Measurements from ENCODE around the gene SLC15A2. TPM values are rescaled to one million over a fixed set of nuclear protein-coding genes. Genes with fewer than 3 reads are reported as not detected.
"Not testable (repeated sequence)": the region's sequence is repeated elsewhere in the genome, so short reads cannot be mapped to it uniquely, and the experiment has no call there.

Gene SLC15A2
- polyA plus RNA-seq, 3 donors = 9.0 to 13.6 (median 9.8) TPM

GRCh38 chr3:121918779-121919483 is 24.7 kb downstream of the SLC15A2 start:
- no peak for DNase-seq (ENCODE audit: low read depth in 3 of 3, low spot score in 2 of 3)

DNA sequence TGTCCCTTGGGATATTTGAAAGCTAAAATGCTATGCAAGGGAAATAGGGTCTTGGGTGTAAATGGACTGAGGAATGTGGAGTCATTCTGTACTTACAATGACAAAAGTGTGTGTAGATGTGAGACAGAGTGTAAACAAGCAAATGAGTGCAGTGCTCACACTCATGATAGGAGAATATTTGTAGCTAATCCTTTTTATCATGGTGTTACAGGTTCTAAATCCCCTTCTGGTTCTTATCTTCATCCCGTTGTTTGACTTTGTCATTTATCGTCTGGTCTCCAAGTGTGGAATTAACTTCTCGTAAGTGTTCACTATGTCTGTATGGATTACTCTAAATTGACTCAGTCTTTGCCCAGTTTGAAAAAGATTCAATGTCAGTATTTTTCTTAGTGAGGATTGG is 30.5 kb downstream of the SLC15A2 start:
- no peak for DNase-seq (ENCODE audit: low read depth in 3 of 3, low spot score in 2 of 3)

- no peak for DNase-seq (ENCODE audit: low read depth in 3 of 3, low spot score in 2 of 3)
These were observed 32.2 kb downstream of the SLC15A2 start for GRCh38 chr3:121926380-121926779.

DNA sequence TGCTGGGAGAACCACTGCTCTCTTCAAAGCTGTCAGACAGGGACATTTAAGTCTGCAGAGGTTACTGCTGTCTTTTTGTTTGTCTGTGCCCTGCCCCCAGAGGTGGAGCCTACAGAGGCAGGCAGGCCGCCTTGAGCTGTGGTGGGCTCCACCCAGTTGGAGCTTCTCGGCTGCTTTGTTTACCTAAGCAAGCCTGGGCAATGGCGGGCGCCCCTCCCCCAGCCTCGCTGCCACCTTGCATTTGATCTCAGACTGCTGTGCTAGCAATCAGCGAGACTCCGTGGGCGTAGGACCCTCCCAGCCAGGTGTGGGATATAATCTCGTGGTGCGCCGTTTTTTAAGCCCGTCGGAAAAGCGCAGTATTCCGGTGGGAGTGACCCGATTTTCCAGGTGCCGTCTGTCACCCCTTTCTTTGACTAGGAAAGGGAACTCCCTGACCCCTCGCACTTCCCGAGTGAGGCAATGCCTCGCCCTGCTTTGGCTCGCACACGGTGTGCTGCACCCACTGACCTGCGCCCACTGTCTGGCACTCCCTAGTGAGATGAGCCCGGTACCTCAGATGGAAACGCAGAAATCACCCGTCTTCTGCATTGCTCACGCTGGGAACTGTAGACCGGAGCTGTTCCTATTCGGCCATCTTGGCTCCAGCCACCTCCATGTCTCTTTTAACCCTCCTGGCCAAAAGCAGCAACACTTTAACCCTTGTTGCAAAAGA is 44.1 kb downstream of the SLC15A2 start:
- DNase-seq (ENCODE audit: low read depth in 3 of 3, low spot score in 2 of 3) = not testable (repeated sequence)

DNA sequence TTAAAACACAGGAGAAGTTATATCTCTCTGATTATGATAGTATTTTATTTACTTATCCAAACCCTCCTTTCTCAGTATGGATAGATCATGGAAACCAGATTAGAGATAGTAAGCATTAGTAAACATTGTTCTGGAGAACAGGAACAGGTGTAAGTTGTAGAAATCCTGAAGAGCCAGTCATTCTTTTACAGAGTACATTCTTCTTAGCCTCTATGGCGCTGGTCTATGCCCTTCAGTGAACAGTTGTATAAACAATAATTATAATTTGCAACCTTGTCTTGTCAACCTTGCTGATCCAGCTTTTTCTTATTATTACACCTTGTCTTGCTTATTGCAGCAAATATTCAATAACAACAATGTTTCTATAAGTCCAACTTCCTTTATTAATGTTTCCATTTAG is 47.4 kb downstream of the SLC15A2 start:
- DNase-seq (ENCODE audit: low read depth in 3 of 3, low spot score in 2 of 3) = no peak

DNA sequence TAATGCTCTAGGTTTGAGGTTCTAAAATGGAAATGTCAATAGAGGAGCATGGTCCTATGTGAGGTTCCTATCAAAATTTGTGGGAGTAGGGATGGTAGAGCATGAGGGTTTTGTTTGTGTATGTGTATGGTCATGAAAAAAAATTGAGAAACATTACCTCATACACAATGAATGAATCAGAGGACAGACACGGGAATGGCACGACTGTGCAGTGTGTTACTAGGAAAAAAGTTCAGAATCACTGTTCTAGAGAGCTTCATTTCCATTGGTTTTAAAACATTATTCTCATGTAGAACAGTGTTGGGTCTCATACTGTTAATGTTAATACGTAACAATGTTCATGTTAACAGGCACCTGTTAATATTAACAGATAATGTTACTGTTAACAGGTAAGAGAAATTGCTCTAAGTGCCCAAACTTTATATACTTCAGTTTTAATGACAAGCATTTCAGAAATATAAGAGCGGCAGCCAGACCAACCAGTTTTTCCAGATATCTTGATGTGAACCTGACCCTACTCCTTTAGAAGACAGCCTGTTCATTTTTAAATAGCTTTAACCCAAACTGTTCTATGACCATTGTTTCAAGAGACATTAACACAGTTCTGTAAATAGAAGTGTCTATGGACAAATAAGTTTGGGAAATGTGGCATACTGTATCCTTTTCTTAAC is 48.0 kb downstream of the SLC15A2 start:
- DNase-seq (ENCODE audit: low read depth in 3 of 3, low spot score in 2 of 3) = peak in 1 of 3 donors; percentile 20

- DNase-seq (ENCODE audit: low read depth in 3 of 3, low spot score in 2 of 3) = no peak
These were observed 49.2 kb downstream of the SLC15A2 start for GRCh38 chr3:121943431-121943830.

DNA sequence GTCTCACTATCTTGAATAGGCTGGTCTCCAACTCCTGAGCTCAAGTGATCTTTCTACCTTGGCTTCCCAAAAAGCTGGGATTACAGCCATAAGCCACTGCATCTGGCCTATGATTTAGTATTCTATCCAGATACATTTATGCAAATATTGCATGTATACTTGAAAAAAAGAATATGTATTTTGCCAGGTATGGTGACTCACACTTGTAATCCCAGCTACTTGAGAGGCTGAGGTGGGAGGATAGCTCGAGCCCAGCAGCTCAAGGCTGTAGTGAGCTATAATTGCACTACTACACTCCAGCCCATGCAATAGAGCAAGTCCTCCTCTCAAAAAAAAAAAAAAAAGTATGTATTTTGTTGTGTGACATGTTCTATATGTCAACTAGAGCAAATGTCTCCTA is 54.4 kb downstream of the SLC15A2 start:
- DNase-seq (ENCODE audit: low read depth in 3 of 3, low spot score in 2 of 3) = no peak

DNA sequence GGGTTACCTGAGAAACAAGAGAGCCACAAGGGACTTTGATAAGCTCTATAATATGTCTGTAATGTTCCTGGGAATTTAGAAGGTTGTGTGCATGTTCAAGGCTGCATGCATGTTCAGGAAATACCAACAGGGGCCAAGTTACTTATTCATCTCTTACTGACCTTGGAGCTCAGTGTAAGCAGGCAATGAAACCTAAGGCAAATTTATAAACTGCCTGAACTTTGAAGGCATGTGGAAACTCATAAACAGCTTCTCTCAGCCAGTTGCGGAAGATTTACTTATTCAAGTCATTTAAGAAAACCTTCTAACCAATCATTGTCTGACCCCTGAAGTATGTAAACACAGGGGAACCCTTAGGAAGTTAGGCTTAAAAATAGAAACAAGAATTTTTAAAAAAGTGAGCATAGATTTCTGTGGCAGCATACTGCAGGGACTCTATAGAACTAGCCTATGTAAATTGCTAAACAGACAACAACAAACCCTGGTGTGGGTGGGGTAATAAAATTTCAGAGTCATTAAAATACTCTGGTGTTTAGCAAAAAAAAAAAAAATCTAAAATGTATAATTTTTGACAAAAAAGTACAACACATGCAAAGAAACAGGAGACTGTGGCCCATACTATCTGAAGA is 57.2 kb downstream of the SLC15A2 start:
- DNase-seq (ENCODE audit: low read depth in 3 of 3, low spot score in 2 of 3) = no peak

GRCh38 chr3:121956363-121956762 is 62.2 kb downstream of the SLC15A2 start:
- DNase-seq (ENCODE audit: low read depth in 3 of 3, low spot score in 2 of 3) = no peak

DNA sequence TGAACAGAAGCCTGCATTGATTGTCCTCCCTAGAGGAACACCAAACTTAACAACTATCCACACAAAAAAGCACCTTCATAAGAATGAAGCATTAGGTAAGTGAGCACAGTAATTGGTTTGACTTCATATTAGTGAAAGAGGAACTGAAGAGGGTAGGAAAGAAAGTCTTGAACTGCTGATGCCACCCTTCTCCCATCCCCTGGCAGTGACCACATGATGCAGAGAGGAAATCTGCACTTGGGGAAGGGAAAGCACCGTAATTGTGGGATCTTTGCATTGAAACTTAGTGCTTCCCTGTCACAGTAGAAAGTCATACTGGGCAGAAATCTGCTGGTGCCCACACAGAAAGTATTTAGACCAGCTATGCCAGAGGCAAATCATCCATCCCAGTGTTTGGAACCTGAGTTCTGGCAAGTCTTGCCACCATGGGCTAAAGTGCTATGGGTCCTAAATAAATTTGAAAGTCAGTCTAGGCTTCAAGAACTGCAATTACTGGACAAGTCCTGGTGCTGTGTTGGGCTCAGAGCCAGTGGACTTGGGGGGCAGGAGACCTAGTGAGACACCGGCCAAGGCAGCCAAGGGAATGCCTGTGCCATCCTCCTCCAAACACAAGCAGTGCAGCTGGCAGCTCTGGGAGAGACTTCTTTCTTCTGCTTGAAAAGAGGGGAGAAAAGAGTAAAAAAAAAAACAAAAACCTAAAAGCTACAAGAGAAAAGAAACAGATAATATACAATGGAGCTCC is 63.6 kb downstream of the SLC15A2 start:
- no peak for DNase-seq (ENCODE audit: low read depth in 3 of 3, low spot score in 2 of 3)

DNA sequence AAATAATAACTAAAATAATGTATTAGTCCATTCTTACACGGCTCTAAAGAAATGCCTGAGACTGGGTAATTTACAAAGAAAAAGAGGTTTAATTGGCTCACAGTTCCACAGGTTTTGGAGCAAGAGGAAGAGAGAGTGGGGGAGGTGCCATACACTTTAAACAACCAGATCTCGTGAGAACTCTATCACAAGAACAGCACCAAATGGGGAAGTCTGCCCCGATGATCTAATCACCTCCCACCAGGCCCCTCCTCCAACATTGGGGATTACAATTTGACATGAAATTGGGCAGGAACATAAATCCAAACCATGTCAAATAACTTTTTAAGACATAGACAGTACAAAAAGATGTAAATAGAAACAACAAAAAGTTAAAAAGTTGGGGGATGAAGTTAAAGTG is 64.6 kb downstream of the SLC15A2 start:
- DNase-seq (ENCODE audit: low read depth in 3 of 3, low spot score in 2 of 3) = no peak

- no peak for DNase-seq (ENCODE audit: low read depth in 3 of 3, low spot score in 2 of 3)
These were observed 67.1 kb downstream of the SLC15A2 start for GRCh38 chr3:121961283-121961682.

- DNase-seq (ENCODE audit: low read depth in 3 of 3, low spot score in 2 of 3) = no peak
These were observed 68.2 kb downstream of the SLC15A2 start for GRCh38 chr3:121962443-121962842.

DNA sequence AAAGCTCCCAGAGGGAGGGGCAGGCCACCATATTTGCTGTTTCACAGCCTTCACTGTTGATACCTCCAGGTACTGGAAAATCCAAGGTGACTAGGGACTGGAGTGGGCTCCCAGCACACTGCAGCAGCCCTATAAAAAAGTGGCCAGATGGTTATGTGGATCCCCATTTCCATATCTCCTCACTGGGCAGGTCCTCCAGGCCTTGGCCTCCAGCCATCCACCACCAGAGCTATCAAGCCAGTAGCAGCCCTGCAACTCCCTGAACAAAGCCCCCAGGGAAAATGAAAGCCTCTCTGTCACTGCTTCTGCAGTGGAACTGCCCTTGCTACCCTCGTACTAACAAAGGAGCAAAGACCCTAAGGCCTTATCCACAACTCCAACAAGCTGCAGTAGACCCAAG is 69.4 kb downstream of the SLC15A2 start:
- DNase-seq (ENCODE audit: low read depth in 3 of 3, low spot score in 2 of 3) = no peak

DNA sequence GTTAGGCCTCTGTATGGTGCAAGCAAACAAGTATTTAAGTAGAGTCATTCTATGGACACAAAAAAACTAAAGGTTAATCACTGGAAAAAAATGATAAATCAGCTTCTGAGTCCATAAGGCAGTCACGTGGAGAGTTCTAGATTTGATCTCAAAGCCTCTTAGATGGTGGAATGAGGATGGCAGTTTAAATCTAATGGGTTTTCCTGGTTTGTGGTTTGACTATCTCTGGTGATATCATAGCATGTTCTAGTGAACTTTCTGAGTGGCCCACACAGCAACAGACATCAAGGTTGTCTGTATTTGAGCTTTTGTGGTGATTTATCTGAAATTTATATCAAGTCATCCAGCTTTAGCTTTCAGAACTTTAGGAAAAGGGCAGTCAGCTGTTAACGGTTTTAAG is 75.4 kb downstream of the SLC15A2 start:
- DNase-seq (ENCODE audit: low read depth in 3 of 3, low spot score in 2 of 3) = no peak

- peak in 1 of 3 donors; percentile 29 for DNase-seq (ENCODE audit: low read depth in 3 of 3, low spot score in 2 of 3)
These were observed 75.8 kb downstream of the SLC15A2 start for GRCh38 chr3:121970047-121970446.

DNA sequence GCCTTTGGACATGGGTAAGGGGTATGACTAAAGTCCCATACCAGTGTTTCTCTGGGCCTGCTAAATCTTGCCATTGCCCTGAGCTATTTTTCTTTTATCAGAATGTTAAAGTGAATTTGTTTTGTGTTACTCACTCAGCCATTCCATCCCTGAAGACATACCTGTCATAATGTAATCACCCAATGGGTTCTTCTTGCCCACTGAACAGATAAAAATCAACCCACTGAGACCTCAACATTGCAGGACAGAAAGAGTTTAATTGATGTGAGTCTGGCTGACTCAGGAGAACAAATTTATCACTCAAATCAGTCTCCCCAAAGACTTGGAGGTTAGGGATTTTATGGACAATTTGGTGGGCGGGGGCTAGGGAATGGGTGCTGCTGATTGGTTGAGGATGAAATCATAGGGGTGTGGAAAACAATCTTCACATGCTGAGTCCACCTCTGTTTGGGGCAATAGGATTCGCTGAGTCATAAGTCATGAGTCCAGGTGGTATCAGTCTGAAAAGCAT is 80.5 kb downstream of the SLC15A2 start:
- no peak for DNase-seq (ENCODE audit: low read depth in 3 of 3, low spot score in 2 of 3)

DNA sequence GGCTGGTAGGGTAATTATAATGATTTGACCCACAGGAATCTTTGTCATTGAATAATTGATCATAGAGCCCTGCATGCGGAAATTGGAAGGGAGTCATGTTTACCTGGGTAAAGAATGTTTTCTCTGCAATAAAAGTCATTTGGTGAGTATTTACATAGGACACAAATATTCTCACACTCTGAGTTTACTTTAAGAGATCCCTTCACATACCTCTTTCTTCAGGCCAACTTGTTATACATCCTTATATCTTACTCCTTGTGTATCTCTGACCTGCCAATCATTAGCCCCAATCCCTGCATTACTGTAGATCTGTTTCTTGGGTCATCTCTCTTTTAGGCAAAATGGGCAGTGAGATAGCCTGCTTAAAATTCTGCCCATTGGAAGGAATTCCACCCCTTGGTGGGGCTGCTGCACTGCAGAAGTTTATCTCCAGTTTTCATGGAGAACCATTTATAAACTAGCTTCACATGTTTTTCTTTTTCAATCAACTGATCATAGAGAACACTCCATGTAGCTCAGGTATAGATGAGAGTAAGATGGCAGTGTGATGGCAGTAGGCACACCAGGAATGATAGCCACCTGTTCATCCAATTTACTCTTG is 81.6 kb downstream of the SLC15A2 start:
- DNase-seq (ENCODE audit: low read depth in 3 of 3, low spot score in 2 of 3) = no peak

DNA sequence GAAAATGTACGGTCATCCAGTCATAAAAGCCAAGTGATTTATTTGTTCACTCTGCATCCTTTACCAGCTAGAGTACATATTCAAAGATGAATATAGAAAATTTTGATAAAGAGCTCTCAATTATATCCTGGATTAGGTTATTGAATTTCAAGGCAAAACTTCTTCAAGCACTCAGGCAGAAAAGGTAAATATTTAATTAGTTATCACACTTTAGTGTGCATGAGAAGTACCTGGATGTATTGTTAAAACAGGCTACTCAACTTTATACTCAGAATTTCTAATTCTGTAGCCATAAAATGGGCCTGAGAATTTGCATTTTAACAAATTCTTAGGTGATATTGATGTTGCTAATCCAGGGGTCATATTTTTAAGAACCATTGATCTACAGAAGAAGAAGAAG is 82.5 kb downstream of the SLC15A2 start:
- no peak for DNase-seq (ENCODE audit: low read depth in 3 of 3, low spot score in 2 of 3)
